GM12801 (cell line): Measurements from ENCODE around the gene CCDC51.

Experiments
- CTCF ChIP-seq: IDR thresholded peaks from one replicate; pipeline ENCODE4 v1.5.1; 2011; ENCODE audit warnings: control low read depth; ENCODE audit not compliant: insufficient read length; ENCODE audit errors: extremely low read depth

Gene CCDC51

GRCh38 chr3:48439820-48440589 is at the start of gene CCDC51, which contains the start of gene TMA7:
TSS of gene CCDC51 (minus strand) at chr3:48440119. CDS start at chr3:48435128, 4,991 bp downstream.
TSS of gene TMA7 (plus strand) at chr3:48440257. CDS start at chr3:48440297, 40 bp downstream.
- TF ChIP-seq CTCF, result no peak

- TF ChIP-seq CTCF, result no peak
These were observed 47.0 kb upstream of the CCDC51 start for GRCh38 chr3:48486952-48487351.

GRCh38 chr3:48478626-48479555 is 39.0 kb upstream of the CCDC51 start:
- no peak for TF ChIP-seq CTCF

GRCh38 chr3:48477959-48478520 is 38.1 kb upstream of the CCDC51 start:
- TF ChIP-seq CTCF, result no peak

GRCh38 chr3:48476426-48477053 is 36.6 kb upstream of the CCDC51 start:
- no peak for TF ChIP-seq CTCF

- no peak for TF ChIP-seq CTCF
These were observed 35.3 kb upstream of the CCDC51 start for GRCh38 chr3:48475188-48475587.

- TF ChIP-seq CTCF, result no peak
These were observed 34.7 kb upstream of the CCDC51 start for GRCh38 chr3:48474619-48475018.
